ENCODE data around the gene CTXN1.

GRCh38 chr19:7969555-7969939 lies 43.6 kb upstream of the CTXN1 start:
- TF ChIP-seq, protein P1, sequence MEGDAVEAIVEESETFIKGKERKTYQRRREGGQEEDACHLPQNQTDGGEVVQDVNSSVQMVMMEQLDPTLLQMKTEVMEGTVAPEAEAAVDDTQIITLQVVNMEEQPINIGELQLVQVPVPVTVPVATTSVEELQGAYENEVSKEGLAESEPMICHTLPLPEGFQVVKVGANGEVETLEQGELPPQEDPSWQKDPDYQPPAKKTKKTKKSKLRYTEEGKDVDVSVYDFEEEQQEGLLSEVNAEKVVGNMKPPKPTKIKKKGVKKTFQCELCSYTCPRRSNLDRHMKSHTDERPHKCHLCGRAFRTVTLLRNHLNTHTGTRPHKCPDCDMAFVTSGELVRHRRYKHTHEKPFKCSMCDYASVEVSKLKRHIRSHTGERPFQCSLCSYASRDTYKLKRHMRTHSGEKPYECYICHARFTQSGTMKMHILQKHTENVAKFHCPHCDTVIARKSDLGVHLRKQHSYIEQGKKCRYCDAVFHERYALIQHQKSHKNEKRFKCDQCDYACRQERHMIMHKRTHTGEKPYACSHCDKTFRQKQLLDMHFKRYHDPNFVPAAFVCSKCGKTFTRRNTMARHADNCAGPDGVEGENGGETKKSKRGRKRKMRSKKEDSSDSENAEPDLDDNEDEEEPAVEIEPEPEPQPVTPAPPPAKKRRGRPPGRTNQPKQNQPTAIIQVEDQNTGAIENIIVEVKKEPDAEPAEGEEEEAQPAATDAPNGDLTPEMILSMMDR (IDR thresholded peaks at IDR 0.05; ENCODE audit: poor library complexity) = no peak
- no peak for TF ChIP-seq EZH2phosphoT487 (IDR thresholded peaks at IDR 0.05; ENCODE audit: low read depth, severe bottlenecking, unreplicated experiment)
